BE2C (cell line): ENCODE measurements around the gene OR52R1.

Experiments
- DNase-seq: peaks from one replicate; pipeline ENCODE4 v3.0.0-alpha.2; 2020
- H3K27me3 ChIP-seq: fragments of 250-450 bp; sonication (Bioruptor Pico); 2 replicates; pipeline ENCODE4 v1.5.1; 2020; ENCODE audit warnings: mild to moderate bottlenecking
- H3K36me3 ChIP-seq: fragments of 250-450 bp; sonication (Bioruptor Pico); 2 replicates; pipeline ENCODE4 v1.5.1; 2020; ENCODE audit warnings: mild to moderate bottlenecking
- H3K4me1 ChIP-seq: fragments of 250-450 bp; sonication (Bioruptor Pico); 2 replicates; pipeline ENCODE4 v1.5.1; 2020
- H3K4me3 ChIP-seq: 2 replicates; pipeline ENCODE4 v1.5.1; 2011; ENCODE audit warnings: low read depth, low read length
- H3K9me3 ChIP-seq: fragments of 250-450 bp; sonication (Bioruptor Pico); 2 replicates; pipeline ENCODE4 v1.5.1; 2020
- CTCF ChIP-seq: IDR thresholded peaks from 2 replicates; pipeline ENCODE4 v1.5.1; 2012; ENCODE audit warnings: mild to moderate bottlenecking, low read depth, low read length

The OR52R1 gene

GRCh38 chr11:4798427-4799183 lies 5.6 kb downstream of the OR52R1 start:
- Histone ChIP-seq H3K4me1 (no peaks in the 10 kb centered on the region), H3K36me3 (no peaks in the 10 kb centered on the region), H3K27me3 (no peaks in the 10 kb centered on the region), H3K4me3 (no peak overlapping the region), H3K9me3 (no peaks in the 10 kb centered on the region)
- TF ChIP-seq CTCF: no peak
- no peak for DNase-seq

- Histone ChIP-seq H3K36me3 (no peaks in the 10 kb centered on the region), H3K9me3 (no peaks in the 10 kb centered on the region), H3K4me1 (no peaks in the 10 kb centered on the region), H3K27me3 (no peaks in the 10 kb centered on the region), H3K4me3 (no peak overlapping the region)
- no peak for TF ChIP-seq CTCF
- DNase-seq: no peak
Measured at GRCh38 chr11:4797206-4797605, 7.0 kb downstream of the OR52R1 start.

DNA sequence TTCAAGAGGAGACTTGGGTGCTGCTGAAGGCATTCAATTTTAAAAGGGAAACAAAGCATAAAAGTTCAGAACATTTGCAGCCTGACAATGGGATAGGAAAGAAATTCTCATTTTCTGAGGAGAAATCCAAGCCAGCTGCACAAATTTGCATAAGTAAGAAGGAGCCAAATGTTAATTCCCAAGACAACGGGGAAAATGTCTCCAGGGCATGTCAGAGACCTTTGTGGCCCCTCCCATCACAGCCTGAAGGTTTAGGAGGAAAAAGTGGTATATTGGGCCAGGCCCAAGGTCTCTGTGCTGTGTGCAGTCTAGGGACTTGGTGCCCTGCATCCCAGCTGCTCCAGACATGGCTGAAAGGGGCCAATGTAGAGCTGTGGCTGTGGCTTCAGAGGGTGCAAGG lies 21.7 kb downstream of the OR52R1 start:
- TF ChIP-seq CTCF: no peak
- Histone ChIP-seq H3K27me3 (no peaks in the 10 kb centered on the region), H3K36me3 (no peaks in the 10 kb centered on the region), H3K4me1 (no peaks in the 10 kb centered on the region), H3K4me3 (no peak overlapping the region), H3K9me3 (no peaks in the 10 kb centered on the region)
- DNase-seq: no peak

- no peak for DNase-seq
- H3K27me3 ChIP-seq: no peaks in the 10 kb centered on the region
- H3K36me3 ChIP-seq: no peaks in the 10 kb centered on the region
- no peaks in the 10 kb centered on the region for H3K9me3 ChIP-seq
- no peaks in the 10 kb centered on the region for H3K4me1 ChIP-seq
- TF ChIP-seq CTCF: no peak
- H3K4me3 ChIP-seq: no peak within 1 kb of the TSS
Measured at GRCh38 chr11:4769838-4770237, 34.3 kb downstream of the OR52R1 start, which contains the start of gene OR51F1. TSS of gene OR51F1 (minus strand) at chr11:4769938. CDS start at chr11:4769938, 0 bp downstream.

DNA sequence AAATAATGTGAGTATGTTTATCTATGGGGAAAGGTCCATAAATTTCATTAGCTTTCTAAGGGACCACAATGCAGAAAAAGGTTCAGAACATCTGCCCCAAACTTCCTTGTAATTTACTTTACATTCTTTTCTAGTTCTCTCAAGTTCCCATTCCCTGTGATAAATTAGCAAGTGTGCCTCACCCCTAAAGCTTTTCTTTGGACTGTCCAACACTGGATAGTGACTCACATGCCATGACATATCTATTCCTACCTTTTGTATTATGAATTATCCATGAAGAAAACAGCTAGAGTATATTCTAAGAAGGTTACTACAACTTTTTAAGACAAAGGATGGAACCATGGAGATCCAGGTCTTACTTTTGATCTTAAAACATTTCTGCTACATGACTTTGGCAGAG lies 36.1 kb downstream of the OR52R1 start:
- no peak for DNase-seq
- Histone ChIP-seq H3K27me3 (no peaks in the 10 kb centered on the region), H3K36me3 (no peaks in the 10 kb centered on the region), H3K4me3 (no peak overlapping the region), H3K9me3 (no peaks in the 10 kb centered on the region), H3K4me1 (no peaks in the 10 kb centered on the region)
- no peak for TF ChIP-seq CTCF

- no peaks in the 10 kb centered on the region for H3K4me1 ChIP-seq
- no peak for DNase-seq
- H3K9me3 ChIP-seq: no peaks in the 10 kb centered on the region
- no peak for TF ChIP-seq CTCF
- H3K27me3 ChIP-seq: no peaks in the 10 kb centered on the region
- no peak overlapping the region for H3K4me3 ChIP-seq
- H3K36me3 ChIP-seq: no peaks in the 10 kb centered on the region
Measured at GRCh38 chr11:4766420-4767043, 37.6 kb downstream of the OR52R1 start.
